NCI-H2227 (cell line): ENCODE measurements around the gene SLC16A6.
"Not testable (repeated sequence)": the region's sequence is repeated elsewhere in the genome, so short reads cannot be mapped to it uniquely, and the experiment has no call there.

Experiments
- DNase-seq: peaks from one replicate; lab custom pipeline; 2025; ENCODE audit not compliant: unreplicated experiment; lab: John Stamatoyannopoulos, UW

SLC16A6 gene

DNA sequence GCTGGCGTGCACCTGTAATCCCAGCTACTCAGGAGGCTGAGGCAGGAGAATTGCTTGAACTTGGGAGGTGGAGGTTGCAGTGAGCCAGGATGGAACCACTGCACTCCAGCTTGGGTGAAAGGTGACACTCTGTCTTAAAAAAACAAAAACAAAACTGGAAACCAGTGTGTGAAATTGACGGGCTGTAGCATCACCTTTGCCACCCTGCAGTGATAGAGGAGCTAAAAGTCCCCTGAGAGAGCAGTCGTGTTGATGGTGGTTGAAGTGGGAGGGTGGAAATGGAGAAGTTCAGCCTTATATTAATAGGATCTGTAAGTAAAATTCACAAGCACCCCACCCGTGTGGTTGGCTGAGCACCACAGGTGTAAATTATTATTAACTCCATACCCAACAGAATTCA is 65.9 kb downstream of the SLC16A6 start:
- not testable (repeated sequence) for DNase-seq

DNA sequence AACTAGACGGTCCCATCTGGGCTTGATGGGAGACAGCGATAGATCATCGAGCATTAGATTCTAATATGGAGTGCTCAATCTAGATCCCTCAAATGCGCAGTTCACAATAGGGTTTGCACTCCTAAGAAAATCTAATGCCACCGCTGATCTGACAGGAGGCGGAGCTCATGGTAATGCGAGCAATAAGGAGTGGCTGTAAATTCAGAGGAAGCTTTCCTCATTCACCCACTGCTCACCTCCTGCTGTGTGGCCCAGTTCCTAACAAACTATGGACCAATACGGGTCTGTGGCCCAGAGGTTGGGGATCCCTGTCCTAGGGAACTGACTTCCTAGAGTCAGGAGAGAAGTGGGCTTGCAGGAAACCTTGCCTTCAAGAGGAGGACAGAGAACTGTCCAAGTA is 68.3 kb downstream of the SLC16A6 start:
- no peak for DNase-seq

DNA sequence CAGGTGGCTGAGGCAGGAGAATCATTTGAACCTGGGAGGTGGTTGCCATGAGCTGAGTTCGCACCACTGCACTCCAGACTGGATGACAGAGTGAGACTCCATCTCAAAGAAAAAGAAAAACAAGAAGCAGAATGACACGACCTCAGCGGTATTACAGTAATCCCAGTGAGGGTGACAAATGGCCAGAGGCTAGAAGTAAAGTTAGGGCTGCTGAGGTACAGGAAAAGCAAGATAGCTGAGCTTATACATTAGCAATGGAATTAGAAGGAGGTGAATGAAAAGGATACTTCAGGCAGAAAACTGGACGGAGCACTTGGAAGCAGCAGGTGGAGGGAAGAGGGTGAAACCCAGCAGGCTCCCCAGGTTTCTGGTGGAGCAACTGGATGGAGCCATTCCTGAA is 69.1 kb downstream of the SLC16A6 start:
- no peak for DNase-seq

DNA sequence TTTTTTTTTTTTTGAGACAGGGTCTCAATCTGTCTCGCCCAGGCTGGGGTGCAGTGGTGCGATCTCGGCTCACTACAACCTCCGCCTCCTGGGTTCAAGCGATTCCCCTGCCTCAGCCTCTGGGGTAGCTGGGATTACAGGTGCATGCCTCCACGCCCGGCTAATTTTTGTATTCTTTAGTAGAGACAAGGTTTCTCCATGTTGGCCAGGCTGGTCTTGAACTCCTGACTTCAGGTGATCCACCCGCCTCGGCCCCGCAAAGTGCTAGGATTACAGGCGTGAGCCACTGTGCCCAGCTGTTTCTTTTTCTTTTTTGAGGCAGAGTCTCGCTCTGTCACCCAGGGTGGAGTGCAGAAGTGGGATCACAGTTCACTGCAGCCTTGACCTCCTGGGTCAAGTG is 70.1 kb downstream of the SLC16A6 start:
- not testable (repeated sequence) for DNase-seq

DNA sequence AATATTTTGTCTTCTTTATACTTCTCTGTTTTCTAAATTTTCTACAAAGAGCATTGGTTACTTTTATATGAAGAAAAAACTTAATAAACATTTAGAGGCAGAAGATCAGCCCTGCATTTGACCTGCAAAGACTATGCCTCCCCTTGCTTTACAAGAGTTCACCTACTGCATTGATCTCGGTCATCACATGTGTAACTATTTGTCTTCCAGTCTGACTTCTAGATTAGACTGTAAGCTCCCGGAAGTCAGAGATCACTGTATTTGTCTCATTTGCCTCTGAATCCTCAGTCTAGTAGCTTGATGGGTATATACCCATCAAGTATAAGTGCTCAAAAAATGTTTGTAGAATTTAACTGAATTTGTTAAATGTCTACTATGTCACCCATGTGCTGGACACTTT is 70.7 kb downstream of the SLC16A6 start:
- DNase-seq, result not testable (repeated sequence)

DNA sequence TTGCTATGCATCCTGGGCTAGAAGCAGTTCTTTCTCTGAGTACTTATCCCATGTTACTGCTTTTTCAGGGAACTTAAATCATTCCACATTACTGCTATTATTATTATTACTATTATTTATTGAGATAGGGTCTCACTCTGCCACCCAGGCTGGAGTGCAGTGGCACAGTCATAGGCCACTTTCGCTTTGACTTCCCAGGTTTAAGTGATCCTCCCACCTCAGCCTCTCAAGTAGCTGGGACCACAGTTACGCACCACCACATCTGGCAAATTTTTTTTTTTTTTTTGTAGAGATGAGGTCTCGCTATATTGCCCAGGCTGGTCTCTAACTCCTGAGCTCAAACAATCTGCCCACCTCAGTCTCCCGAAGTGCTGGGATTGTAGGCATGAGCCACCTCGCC is 71.5 kb downstream of the SLC16A6 start:
- not testable (repeated sequence) for DNase-seq
